Hepatocyte (in vitro differentiated cells): ENCODE results near the gene TBX18. TPM values are rescaled to one million over a fixed set of nuclear protein-coding genes. Genes with fewer than 3 reads are reported as not detected.
A peak's percentile ranks its signal among the peaks of the same experiment; 100 is the strongest.

Source experiments
- DNase-seq: peaks from one replicate; pipeline ENCODE4 v3.0.0-alpha.2; 2016; ENCODE audit warnings: low spot score
- H2AFZ ChIP-seq: fragments of 200-600 bp; sonication (generic); 2 replicates; pipeline ENCODE4 v1.6.0; 2016; ENCODE audit warnings: antibody characterized with exemption, mild to moderate bottlenecking
- H3K27ac ChIP-seq: fragments of 200-600 bp; sonication (generic); 2 replicates; pipeline ENCODE4 v1.5.1; 2016; ENCODE audit warnings: mild to moderate bottlenecking
- H3K27me3 ChIP-seq: fragments of 200-600 bp; sonication (generic); 2 replicates; pipeline ENCODE4 v1.6.1; 2016
- H3K36me3 ChIP-seq: fragments of 200-600 bp; sonication (generic); replicated peaks from 2 replicates; pipeline ENCODE4 v1.5.1; 2016; ENCODE audit warnings: low read depth; ENCODE audit not compliant: insufficient read depth
- H3K4me1 ChIP-seq: fragments of 200-600 bp; sonication (generic); 2 replicates; pipeline ENCODE4 v1.5.1; 2016; ENCODE audit warnings: mild to moderate bottlenecking, moderate library complexity; ENCODE audit not compliant: insufficient read depth
- H3K4me2 ChIP-seq: fragments of 200-600 bp; sonication (generic); 2 replicates; pipeline ENCODE4 v1.6.0; 2016
- H3K4me3 ChIP-seq: fragments of 200-600 bp; sonication (generic); 2 replicates; pipeline ENCODE4 v1.5.1; 2016; ENCODE audit warnings: mild to moderate bottlenecking
- H3K79me2 ChIP-seq: fragments of 200-600 bp; sonication (generic); 2 replicates; pipeline ENCODE4 v1.6.0; 2017; ENCODE audit warnings: mild to moderate bottlenecking
- H3K9me2 ChIP-seq: fragments of 200-600 bp; sonication (generic); replicated peaks from 2 replicates; pipeline ENCODE4 v1.6.0; 2017; ENCODE audit warnings: mild to moderate bottlenecking; ENCODE audit not compliant: insufficient read depth
- H3K9me3 ChIP-seq: fragments of 200-600 bp; sonication (generic); 2 replicates; pipeline ENCODE4 v1.5.1; 2016; ENCODE audit warnings: low read depth, mild to moderate bottlenecking
- H4K20me1 ChIP-seq: fragments of 200-600 bp; sonication (generic); 2 replicates; pipeline ENCODE4 v1.6.0; 2016; ENCODE audit warnings: mild to moderate bottlenecking; ENCODE audit not compliant: insufficient read depth, poor library complexity, severe bottlenecking
- EZH2 ChIP-seq: fragments of 200-600 bp; sonication (generic); IDR thresholded peaks from 2 replicates; pipeline ENCODE4 v1.6.1; 2016; ENCODE audit warnings: antibody characterized with exemption, mild to moderate bottlenecking, borderline replicate concordance
- EZH2phosphoT487 ChIP-seq: fragments of 200-600 bp; sonication (generic); IDR thresholded peaks from one replicate; pipeline ENCODE4 v1.6.1; 2018; ENCODE audit warnings: antibody characterized with exemption, mild to moderate bottlenecking, low read depth, moderate library complexity; ENCODE audit not compliant: unreplicated experiment, severe bottlenecking
- WGBS: methylation state at CpG from one replicate; pipeline ENCODE4 v1.1.6; 2016; ENCODE audit warnings: low lambda C conversion rate; ENCODE audit errors: missing lambda C conversion rate; 5-methylcytosine and 5-hydroxymethylcytosine counted together
- polyA plus RNA-seq: library from polyadenylated mRNA; unstranded; fragments of >200 nt; fragmentation: Nextera tagmentation; extraction: Ambion mirVana; gene quantifications from 2 replicates; pipeline ENCODE4 v1.2.1, GENCODE V29; 2016
- total RNA-seq: library from RNA; depleted of rRNA; stranded (reverse); fragments of >200 nt; gene quantifications from 2 replicates; pipeline ENCODE4 v1.2.3, GENCODE V29; 2014
- TF ChIP-seq, protein P1 (sequence below): fragments of 200-600 bp; sonication (generic); IDR thresholded peaks from 2 replicates; pipeline ENCODE4 v1.5.1; 2016; ENCODE audit warnings: antibody characterized with exemption, mild to moderate bottlenecking; ENCODE audit not compliant: poor library complexity

TBX18 gene
- total and polyA plus RNA-seq, 2 experiments from 2014 or later: 0.37 to 1.3 TPM

GRCh38 chr6:84774985-84775284 lies 10.5 kb upstream of the TBX18 start:
- no peaks in the 10 kb centered on the region for H4K20me1 ChIP-seq
- no peaks in the 10 kb centered on the region for H3K9me3 ChIP-seq
- peak overlapping the region; percentile 52 for H3K4me3 ChIP-seq
- 4% methylated on average over 14 of the region's 14 CpGs for WGBS
- peak overlapping the region; percentile 98 for H3K4me2 ChIP-seq
- no peaks in the 10 kb centered on the region for H3K36me3 ChIP-seq
- H3K4me1 ChIP-seq: peaks cover 23% of the 10 kb centered on the region
- H2AFZ ChIP-seq: peak overlapping the region; percentile 89
- H3K9me2 ChIP-seq: no peaks in the 10 kb centered on the region
- H3K79me2 ChIP-seq: no peaks in the 10 kb centered on the region
- H3K27me3 ChIP-seq: peaks cover 99% of the 10 kb centered on the region
- no peak for DNase-seq
- H3K27ac ChIP-seq: no peak overlapping the region
- TF ChIP-seq EZH2: no peak
- TF ChIP-seq, protein P1, sequence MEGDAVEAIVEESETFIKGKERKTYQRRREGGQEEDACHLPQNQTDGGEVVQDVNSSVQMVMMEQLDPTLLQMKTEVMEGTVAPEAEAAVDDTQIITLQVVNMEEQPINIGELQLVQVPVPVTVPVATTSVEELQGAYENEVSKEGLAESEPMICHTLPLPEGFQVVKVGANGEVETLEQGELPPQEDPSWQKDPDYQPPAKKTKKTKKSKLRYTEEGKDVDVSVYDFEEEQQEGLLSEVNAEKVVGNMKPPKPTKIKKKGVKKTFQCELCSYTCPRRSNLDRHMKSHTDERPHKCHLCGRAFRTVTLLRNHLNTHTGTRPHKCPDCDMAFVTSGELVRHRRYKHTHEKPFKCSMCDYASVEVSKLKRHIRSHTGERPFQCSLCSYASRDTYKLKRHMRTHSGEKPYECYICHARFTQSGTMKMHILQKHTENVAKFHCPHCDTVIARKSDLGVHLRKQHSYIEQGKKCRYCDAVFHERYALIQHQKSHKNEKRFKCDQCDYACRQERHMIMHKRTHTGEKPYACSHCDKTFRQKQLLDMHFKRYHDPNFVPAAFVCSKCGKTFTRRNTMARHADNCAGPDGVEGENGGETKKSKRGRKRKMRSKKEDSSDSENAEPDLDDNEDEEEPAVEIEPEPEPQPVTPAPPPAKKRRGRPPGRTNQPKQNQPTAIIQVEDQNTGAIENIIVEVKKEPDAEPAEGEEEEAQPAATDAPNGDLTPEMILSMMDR: peak; percentile 2

- TF ChIP-seq EZH2 (peak; percentile 91), EZH2phosphoT487 (no peak)
- TF ChIP-seq, protein P1: peak; percentile 75
- peaks cover 23% of the 10 kb centered on the region for H3K4me1 ChIP-seq
- peak overlapping the region; percentile 98 for H3K4me2 ChIP-seq
- 2% methylated on average over 67 of the region's 79 CpGs for WGBS
- H3K36me3 ChIP-seq: no peaks in the 10 kb centered on the region
- peak overlapping the region; percentile 52 for H3K4me3 ChIP-seq
- peak; percentile 76 for DNase-seq
- H3K27me3 ChIP-seq: peaks cover 100% of the 10 kb centered on the region
- H3K9me3 ChIP-seq: no peaks in the 10 kb centered on the region
- H3K27ac ChIP-seq: no peak overlapping the region
- H2AFZ ChIP-seq: peak overlapping the region; percentile 89
- H4K20me1 ChIP-seq: no peaks in the 10 kb centered on the region
- H3K9me2 ChIP-seq: no peaks in the 10 kb centered on the region
- no peaks in the 10 kb centered on the region for H3K79me2 ChIP-seq
Measured at GRCh38 chr6:84774157-84774984, 10.0 kb upstream of the TBX18 start.

DNA sequence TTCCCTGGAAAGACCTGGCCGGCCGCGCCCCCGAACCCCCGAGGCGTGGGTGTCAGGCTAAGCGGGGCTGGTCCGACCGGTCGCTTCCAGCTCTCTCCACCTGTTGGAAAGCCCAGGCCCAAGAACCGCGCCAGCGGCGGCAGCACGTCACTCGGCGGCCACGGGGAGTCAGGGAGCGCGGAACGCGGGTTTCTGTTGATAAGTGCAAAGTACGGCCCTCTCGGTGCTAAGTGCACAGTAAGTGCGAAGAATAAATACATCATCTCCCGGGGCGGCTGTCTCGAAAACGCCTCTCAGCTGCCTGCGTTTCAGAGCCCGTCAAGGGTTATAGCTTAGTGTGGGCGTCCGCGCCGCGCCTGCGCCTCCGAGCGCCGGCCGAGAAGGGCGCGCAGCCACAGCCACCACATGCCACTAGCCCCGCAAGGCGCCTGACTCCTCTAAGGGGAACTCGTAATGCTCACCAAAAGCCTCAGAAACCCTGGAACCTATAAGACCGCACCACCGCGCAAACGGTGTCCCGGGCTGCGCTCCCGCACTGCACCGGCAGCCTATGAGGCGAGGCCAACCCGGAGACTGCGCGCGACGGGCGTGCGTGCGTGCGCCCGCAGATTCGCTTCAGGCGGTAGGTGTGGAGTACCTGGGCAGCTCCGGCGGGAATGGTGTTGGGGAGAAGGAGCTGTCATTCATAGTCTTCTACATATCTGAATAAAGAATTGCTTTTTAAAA lies 9.2 kb upstream of the TBX18 start:
- Histone ChIP-seq H3K79me2 (no peaks in the 10 kb centered on the region), H3K4me2 (peak overlapping the region; percentile 98), H2AFZ (peak overlapping the region; percentile 89), H3K4me3 (peak overlapping the region; percentile 52), H4K20me1 (no peaks in the 10 kb centered on the region), H3K27ac (no peak overlapping the region), H3K9me2 (no peaks in the 10 kb centered on the region), H3K9me3 (no peaks in the 10 kb centered on the region), H3K36me3 (no peaks in the 10 kb centered on the region), H3K27me3 (peaks cover 100% of the 10 kb centered on the region), H3K4me1 (peaks cover 23% of the 10 kb centered on the region)
- TF ChIP-seq EZH2 (peak; percentile 88), EZH2phosphoT487 (peak; percentile 72)
- TF ChIP-seq, protein P1: no peak
- peak; percentile 55 for DNase-seq
- WGBS: under 1% methylated on average over 68 of the region's 69 CpGs
